Glutamatergic neuron (in vitro differentiated cells): ENCODE data around the gene MRPL10. TPM values are rescaled to one million over a fixed set of nuclear protein-coding genes. Genes with fewer than 3 reads are reported as not detected.

Experiments used
- DNase-seq: peaks from one replicate; pipeline ENCODE4 v3.0.0; 2022
- H3K27ac Mint-ChIP-seq: one replicate; pipeline ENCODE4 v1.8.0; 2020; ENCODE audit warnings: mild to moderate bottlenecking, mixed read lengths, inconsistent platforms; ENCODE audit not compliant: unreplicated experiment
- H3K27me3 Mint-ChIP-seq: one replicate; pipeline ENCODE4 v1.8.0; 2020; ENCODE audit warnings: mild to moderate bottlenecking, moderate library complexity, mixed read lengths, inconsistent platforms; ENCODE audit not compliant: unreplicated experiment
- H3K36me3 Mint-ChIP-seq: one replicate; pipeline ENCODE4 v1.8.0; 2020; ENCODE audit warnings: mild to moderate bottlenecking, mixed read lengths, inconsistent platforms; ENCODE audit not compliant: unreplicated experiment
- H3K4me1 Mint-ChIP-seq: one replicate; pipeline ENCODE4 v1.8.0; 2020; ENCODE audit warnings: mild to moderate bottlenecking, low read depth, mixed read lengths, inconsistent platforms; ENCODE audit not compliant: unreplicated experiment
- H3K4me3 Mint-ChIP-seq: one replicate; pipeline ENCODE4 v1.8.0; 2020; ENCODE audit warnings: mild to moderate bottlenecking, mixed read lengths, inconsistent platforms; ENCODE audit not compliant: unreplicated experiment
- H3K9me3 Mint-ChIP-seq: one replicate; pipeline ENCODE4 v1.8.0; 2020; ENCODE audit warnings: mild to moderate bottlenecking, moderate library complexity, mixed read lengths, inconsistent platforms; ENCODE audit not compliant: unreplicated experiment
- CTCF ChIP-seq: fragments of 200-600 bp; sonication (generic); IDR thresholded peaks from one replicate; pipeline ENCODE4 v1.5.0; 2021; ENCODE audit not compliant: partially characterized antibody, unreplicated experiment
- total RNA-seq: library from RNA; stranded (reverse); fragmentation: NEBNext Ultra II Directional; extraction: Animal tissue kit (Norgen Biotek cat#: 25700); gene quantifications from one replicate; pipeline ENCODE4 v1.2.1, GENCODE V29; 2021; ENCODE audit not compliant: unreplicated experiment

Gene MRPL10
- total RNA-seq, 1 donor from 2014 or later, result 38.7 TPM

GRCh38 chr17:47836601-47837000 is 5.3 kb upstream of the MRPL10 start:
- Mint-ChIP-seq H3K36me3 (no peaks in the 10 kb centered on the region), H3K27me3 (peaks cover 12% of the 10 kb centered on the region), H3K9me3 (peaks cover 2% of the 10 kb centered on the region), H3K4me3 (no peak overlapping the region), H3K4me1 (peaks cover 5% of the 10 kb centered on the region), H3K27ac (no peak overlapping the region)
- TF ChIP-seq CTCF, result no peak
- DNase-seq, result peak; percentile 6

- no peak for DNase-seq
- Mint-ChIP-seq H3K27ac (no peak overlapping the region), H3K4me3 (no peak overlapping the region), H3K4me1 (peaks cover 9% of the 10 kb centered on the region), H3K27me3 (peaks cover 13% of the 10 kb centered on the region), H3K9me3 (peaks cover 8% of the 10 kb centered on the region), H3K36me3 (no peaks in the 10 kb centered on the region)
- no peak for TF ChIP-seq CTCF
Measured at GRCh38 chr17:47834756-47835155, 3.4 kb upstream of the MRPL10 start.

- peaks cover 9% of the 10 kb centered on the region for H3K4me1 Mint-ChIP-seq
- H3K9me3 Mint-ChIP-seq, result peaks cover 8% of the 10 kb centered on the region
- no peak for TF ChIP-seq CTCF
- peaks cover 11% of the 10 kb centered on the region for H3K27me3 Mint-ChIP-seq
- H3K27ac Mint-ChIP-seq, result peak overlapping the region; percentile 49
- peak overlapping the region; percentile 97 for H3K4me3 Mint-ChIP-seq
- H3K36me3 Mint-ChIP-seq, result no peaks in the 10 kb centered on the region
- DNase-seq, result no peak
Measured at GRCh38 chr17:47831934-47832327, 590 bp upstream of the MRPL10 start.

GRCh38 chr17:47830396-47831002 is 842 bp downstream of the MRPL10 start:
- peaks cover 9% of the 10 kb centered on the region for H3K27me3 Mint-ChIP-seq
- no peak for DNase-seq
- peaks cover 9% of the 10 kb centered on the region for H3K4me1 Mint-ChIP-seq
- peaks cover 8% of the 10 kb centered on the region for H3K9me3 Mint-ChIP-seq
- H3K4me3 Mint-ChIP-seq, result peak overlapping the region; percentile 97
- H3K27ac Mint-ChIP-seq, result peak overlapping the region; percentile 94
- H3K36me3 Mint-ChIP-seq, result no peaks in the 10 kb centered on the region
- no peak for TF ChIP-seq CTCF

- Mint-ChIP-seq H3K4me1 (peaks cover 9% of the 10 kb centered on the region), H3K27ac (peak overlapping the region; percentile 4), H3K9me3 (peaks cover 8% of the 10 kb centered on the region), H3K4me3 (peak overlapping the region; percentile 97), H3K36me3 (no peaks in the 10 kb centered on the region), H3K27me3 (peaks cover 9% of the 10 kb centered on the region)
- no peak for DNase-seq
- TF ChIP-seq CTCF, result no peak
Measured at GRCh38 chr17:47829870-47830269, 1.5 kb downstream of the MRPL10 start.
